ENCODE results near the gene SUPT16H. TPM values are rescaled to one million over a fixed set of nuclear protein-coding genes. Genes with fewer than 3 reads are reported as not detected.

The SUPT16H gene
- total and polyA plus RNA-seq, 2 of the 8 experiments (the other 6 are each of a cell fraction or from before 2014, with no cell fraction given), result 138 to 201 TPM

DNA sequence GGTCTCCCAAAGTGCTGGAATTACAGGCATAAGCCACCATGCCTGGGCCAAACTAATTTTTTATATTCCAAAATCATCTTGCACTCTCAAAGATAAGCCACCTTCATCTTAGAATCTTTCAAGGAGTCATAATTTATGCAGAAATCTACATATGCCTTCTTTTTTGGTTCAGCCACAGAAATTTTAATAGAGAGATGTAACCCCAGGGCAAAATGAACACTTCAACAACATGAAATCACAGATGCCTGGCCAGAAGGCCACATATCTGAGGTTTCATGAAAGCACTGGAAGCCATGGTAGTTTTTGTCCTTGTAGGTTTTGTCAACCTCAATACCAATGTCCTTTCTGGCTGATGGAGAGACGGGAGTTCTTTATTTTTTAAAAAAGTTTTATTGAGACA, 9.8 kb downstream of the SUPT16H start (continued):
- TF ChIP-seq, protein P1, sequence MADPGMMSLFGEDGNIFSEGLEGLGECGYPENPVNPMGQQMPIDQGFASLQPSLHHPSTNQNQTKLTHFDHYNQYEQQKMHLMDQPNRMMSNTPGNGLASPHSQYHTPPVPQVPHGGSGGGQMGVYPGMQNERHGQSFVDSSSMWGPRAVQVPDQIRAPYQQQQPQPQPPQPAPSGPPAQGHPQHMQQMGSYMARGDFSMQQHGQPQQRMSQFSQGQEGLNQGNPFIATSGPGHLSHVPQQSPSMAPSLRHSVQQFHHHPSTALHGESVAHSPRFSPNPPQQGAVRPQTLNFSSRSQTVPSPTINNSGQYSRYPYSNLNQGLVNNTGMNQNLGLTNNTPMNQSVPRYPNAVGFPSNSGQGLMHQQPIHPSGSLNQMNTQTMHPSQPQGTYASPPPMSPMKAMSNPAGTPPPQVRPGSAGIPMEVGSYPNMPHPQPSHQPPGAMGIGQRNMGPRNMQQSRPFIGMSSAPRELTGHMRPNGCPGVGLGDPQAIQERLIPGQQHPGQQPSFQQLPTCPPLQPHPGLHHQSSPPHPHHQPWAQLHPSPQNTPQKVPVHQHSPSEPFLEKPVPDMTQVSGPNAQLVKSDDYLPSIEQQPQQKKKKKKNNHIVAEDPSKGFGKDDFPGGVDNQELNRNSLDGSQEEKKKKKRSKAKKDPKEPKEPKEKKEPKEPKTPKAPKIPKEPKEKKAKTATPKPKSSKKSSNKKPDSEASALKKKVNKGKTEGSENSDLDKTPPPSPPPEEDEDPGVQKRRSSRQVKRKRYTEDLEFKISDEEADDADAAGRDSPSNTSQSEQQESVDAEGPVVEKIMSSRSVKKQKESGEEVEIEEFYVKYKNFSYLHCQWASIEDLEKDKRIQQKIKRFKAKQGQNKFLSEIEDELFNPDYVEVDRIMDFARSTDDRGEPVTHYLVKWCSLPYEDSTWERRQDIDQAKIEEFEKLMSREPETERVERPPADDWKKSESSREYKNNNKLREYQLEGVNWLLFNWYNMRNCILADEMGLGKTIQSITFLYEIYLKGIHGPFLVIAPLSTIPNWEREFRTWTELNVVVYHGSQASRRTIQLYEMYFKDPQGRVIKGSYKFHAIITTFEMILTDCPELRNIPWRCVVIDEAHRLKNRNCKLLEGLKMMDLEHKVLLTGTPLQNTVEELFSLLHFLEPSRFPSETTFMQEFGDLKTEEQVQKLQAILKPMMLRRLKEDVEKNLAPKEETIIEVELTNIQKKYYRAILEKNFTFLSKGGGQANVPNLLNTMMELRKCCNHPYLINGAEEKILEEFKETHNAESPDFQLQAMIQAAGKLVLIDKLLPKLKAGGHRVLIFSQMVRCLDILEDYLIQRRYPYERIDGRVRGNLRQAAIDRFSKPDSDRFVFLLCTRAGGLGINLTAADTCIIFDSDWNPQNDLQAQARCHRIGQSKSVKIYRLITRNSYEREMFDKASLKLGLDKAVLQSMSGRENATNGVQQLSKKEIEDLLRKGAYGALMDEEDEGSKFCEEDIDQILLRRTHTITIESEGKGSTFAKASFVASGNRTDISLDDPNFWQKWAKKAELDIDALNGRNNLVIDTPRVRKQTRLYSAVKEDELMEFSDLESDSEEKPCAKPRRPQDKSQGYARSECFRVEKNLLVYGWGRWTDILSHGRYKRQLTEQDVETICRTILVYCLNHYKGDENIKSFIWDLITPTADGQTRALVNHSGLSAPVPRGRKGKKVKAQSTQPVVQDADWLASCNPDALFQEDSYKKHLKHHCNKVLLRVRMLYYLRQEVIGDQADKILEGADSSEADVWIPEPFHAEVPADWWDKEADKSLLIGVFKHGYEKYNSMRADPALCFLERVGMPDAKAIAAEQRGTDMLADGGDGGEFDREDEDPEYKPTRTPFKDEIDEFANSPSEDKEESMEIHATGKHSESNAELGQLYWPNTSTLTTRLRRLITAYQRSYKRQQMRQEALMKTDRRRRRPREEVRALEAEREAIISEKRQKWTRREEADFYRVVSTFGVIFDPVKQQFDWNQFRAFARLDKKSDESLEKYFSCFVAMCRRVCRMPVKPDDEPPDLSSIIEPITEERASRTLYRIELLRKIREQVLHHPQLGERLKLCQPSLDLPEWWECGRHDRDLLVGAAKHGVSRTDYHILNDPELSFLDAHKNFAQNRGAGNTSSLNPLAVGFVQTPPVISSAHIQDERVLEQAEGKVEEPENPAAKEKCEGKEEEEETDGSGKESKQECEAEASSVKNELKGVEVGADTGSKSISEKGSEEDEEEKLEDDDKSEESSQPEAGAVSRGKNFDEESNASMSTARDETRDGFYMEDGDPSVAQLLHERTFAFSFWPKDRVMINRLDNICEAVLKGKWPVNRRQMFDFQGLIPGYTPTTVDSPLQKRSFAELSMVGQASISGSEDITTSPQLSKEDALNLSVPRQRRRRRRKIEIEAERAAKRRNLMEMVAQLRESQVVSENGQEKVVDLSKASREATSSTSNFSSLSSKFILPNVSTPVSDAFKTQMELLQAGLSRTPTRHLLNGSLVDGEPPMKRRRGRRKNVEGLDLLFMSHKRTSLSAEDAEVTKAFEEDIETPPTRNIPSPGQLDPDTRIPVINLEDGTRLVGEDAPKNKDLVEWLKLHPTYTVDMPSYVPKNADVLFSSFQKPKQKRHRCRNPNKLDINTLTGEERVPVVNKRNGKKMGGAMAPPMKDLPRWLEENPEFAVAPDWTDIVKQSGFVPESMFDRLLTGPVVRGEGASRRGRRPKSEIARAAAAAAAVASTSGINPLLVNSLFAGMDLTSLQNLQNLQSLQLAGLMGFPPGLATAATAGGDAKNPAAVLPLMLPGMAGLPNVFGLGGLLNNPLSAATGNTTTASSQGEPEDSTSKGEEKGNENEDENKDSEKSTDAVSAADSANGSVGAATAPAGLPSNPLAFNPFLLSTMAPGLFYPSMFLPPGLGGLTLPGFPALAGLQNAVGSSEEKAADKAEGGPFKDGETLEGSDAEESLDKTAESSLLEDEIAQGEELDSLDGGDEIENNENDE (IDR thresholded peaks at IDR 0.05; ENCODE audit: insufficient replicate concordance, low read length), result no peak
- TF ChIP-seq ATF2 (IDR thresholded peaks at IDR 0.05; ENCODE audit: low read length) (no peak), BRCA1 (IDR thresholded peaks at IDR 0.05; ENCODE audit: low read depth, low read length) (no peak), CBX5 (IDR thresholded peaks at IDR 0.05; ENCODE audit: low read depth, low read length) (no peak), SP2 (IDR thresholded peaks at IDR 0.05; ENCODE audit: low read length) (no peak), ZNF274 (IDR thresholded peaks at IDR 0.05; ENCODE audit: borderline replicate concordance, extremely low read depth, low read length) (no peak), RAD21 (IDR thresholded peaks at IDR 0.05 in 1 of 2, conservative IDR thresholded peaks at IDR 0.05 in 1 of 2; ENCODE audit: low read depth in 2 of 2, low read length in 2 of 2) (no peak), KDM4A (IDR thresholded peaks at IDR 0.05; ENCODE audit: low read depth, low read length, severe bottlenecking) (no peak), TCF12 (IDR thresholded peaks at IDR 0.05; ENCODE audit: low read depth, low read length) (no peak), MAFK (IDR thresholded peaks at IDR 0.05; ENCODE audit: low read depth, low read length) (no peak)
